NK-92 (cell line): ENCODE measurements around the gene AGBL1.
"Not testable (repeated sequence)": the region's sequence is repeated elsewhere in the genome, so short reads cannot be mapped to it uniquely, and the experiment has no call there.

Experiments used
- DNase-seq: peaks from one replicate; lab custom pipeline; 2025; ENCODE audit not compliant: unreplicated experiment; lab: John Stamatoyannopoulos, UW

The AGBL1 gene

DNA sequence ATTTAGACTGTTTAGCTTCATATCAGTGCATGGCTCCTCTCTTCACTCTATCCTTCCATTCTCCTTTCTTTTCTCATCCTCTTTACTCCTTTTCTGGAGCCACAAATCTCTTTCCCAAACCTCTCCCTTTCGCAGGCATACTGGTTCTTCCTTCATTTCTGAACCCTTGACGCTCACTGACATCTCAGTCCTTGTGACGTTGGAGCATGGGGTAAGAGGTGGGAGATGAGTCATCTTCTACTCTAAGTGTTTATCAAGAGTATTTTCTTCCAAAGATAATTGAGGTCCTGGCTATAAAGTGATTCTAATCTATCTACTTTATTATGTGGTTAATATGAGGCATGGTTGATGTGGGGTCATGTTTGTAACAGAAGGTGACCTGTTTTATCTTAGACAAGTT is 414.2 kb downstream of the AGBL1 start:
- DNase-seq: no peak

DNA sequence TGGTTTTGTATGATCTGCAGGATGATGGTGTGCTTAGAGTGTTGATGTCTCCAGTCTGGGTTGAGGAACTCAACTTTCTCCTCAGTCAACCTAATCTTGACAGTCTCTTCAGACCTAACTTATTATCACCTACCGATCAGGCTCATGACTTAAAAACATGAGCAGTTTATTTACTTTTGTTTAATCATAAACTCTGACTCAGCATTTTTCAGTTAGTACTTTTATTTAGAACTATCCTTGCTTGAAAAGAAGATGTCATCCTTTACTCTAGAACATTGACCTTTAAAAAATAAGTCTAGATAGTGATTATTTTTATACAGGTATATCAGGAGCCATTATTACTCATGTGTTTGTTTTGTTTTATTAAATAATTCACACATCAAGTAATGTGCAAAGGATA is 414.8 kb downstream of the AGBL1 start:
- no peak for DNase-seq

DNA sequence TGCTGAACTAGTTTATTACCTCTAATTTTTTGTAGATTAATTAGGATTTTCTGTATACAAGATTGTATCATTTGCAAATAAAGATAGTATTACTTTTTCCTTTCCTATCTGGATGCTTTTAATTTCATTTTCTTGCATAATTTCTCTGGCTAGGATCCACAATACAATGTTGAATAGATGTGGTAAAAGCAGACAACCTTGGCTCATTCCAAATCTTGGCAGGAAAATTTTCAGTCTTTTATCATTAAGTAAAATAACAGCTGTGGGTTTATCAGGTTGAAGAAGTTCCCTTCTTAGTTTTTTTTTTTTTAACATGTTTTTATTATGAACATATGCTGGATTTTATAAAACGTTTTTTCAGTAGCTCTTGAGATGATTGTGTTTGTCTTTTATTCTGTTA is 422.6 kb downstream of the AGBL1 start:
- no peak for DNase-seq

DNA sequence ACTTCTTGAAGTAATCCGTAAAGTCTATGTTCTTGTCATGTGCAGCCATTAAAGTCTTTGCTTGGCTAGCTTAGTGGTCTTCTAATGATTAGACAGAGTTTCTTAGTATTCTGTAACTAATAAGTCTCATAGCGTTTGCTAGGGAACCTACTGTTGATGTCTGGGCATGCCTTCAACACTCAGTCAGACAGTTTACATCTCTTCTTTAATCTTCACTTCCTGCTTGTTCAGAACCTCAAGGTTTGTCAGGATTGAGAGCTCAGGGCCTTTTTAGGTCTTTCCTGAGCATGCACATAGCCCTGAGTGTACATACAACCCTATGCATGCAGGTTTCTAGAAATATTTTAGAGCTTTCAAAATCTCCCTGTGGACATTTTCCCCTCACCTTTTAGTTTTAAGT is 426.3 kb downstream of the AGBL1 start:
- no peak for DNase-seq

DNA sequence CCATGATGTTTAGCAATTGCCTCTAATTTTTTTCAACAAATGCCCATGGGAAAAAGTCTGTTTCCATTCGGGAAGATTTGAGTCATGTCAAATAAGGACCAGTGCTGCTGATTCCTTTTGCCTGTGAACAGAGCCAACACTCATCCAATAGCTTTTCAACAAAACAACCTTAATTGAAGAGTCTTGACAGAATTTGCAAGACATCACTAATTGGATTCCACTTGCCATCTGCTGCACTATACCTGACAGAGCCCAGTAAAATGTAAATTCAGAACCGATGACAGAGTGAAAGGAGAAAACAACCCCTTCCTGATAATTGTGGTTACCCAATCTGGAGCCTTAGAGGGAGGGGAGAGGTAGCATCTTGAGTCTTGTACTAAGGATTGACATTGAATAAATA is 426.7 kb downstream of the AGBL1 start:
- no peak for DNase-seq

DNA sequence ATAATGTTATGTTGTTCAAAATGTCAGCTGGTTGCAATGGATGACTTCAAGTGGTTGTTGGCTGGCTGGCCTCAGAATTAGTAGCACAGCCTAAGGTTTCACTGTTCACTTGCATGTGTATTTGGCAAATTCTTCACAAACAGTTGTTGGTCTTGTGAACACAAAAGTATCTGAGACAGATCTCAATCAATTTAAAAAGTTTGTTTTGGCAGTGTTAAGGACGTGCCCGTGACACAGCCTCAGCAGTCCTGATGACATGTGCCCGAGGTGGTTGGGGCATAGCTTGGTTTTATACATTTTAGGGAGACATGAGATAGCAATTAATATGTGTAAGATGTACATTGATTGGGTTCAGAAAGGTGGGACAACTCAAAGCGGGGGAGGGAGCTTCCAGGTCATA is 436.0 kb downstream of the AGBL1 start:
- no peak for DNase-seq

DNA sequence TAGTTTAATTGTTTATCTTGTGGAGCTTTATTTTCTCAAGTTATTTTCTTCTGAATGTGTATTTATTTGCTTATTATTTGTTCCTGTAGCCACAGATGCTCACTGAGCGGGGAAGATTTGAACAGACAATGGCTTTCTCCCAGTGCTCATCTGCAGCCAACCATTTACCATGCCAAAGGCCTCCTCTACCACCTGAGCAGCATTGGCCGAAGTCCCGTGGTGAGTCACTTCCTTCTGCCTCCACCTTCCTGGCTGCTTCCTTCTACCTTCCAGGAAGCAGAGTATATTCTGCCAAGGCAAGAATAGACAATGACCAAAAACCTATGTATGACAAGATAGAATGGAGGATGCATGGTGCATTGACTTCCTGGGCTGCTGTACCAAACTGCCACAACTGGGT is 443.1 kb downstream of the AGBL1 start:
- no peak for DNase-seq

DNA sequence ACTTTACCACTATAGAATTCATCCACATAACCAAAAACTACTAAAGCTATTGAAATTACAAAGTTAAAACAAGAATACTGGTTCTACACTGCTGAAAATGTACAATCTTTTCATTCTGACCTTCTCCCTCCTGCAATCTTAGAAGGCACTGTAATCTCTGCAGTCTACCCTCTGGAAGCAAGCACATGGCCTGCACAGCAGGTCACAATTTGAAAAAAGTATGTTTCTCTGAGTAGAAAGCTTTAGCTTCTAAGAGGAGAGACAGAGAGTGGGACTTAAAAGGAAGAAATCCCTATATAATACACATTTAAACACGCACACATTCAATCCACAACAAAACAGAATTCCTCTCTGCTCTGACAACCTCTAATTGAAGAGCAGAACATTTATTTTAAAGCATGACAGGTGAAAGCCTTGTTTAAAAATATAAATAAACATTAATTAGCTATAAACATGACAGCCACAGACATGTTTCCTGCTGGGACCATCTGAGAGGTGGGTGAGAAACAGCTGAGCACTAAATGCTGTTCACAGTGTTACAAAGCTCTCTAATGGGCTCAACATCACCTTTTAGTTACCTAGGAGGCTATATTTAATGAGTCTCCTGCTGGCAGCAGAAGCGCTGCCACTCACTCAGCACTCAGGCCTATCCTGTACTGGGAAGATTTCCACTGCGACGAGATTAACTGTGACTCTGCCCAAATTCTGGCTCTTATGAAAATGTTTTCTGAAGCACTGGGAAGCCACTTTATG is 447.4 kb downstream of the AGBL1 start:
- DNase-seq: no peak

DNA sequence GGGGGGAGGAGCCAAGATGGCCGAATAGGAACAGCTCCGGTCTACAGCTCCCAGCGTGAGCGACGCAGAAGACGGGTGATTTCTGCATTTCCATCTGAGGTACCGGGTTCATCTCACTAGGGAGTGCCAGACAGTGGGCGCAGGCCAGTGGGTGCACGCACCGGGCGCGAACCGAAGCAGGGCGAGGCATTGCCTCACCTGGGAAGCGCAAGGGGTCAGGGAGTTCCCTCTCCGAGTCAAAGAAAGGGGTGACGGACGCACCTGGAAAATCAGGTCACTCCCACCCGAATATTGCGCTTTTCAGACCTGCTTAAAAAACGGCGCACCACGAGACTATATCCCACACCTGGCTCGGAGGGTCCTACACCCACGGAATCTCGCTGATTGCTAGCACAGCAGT is 448.4 kb downstream of the AGBL1 start:
- DNase-seq: not testable (repeated sequence)

DNA sequence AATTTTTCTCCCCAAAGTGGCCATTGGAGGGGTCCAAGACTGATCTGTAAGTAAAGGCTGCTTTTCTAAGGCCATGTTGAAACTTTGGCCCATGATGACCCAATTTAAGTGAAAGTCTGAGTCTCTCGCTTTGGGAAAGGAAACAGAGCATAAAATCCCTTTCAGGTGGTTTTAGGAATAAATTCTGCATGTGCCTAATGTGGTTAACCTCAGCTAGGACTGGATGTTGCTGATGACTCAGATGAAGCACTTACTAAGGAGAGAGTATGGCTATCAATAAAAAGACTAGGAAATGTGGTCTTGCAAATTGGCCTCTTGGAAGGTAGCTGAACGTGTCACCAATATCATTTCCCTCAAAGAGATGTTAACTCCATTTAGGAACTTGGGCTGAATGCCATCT is 458.5 kb downstream of the AGBL1 start:
- no peak for DNase-seq

DNA sequence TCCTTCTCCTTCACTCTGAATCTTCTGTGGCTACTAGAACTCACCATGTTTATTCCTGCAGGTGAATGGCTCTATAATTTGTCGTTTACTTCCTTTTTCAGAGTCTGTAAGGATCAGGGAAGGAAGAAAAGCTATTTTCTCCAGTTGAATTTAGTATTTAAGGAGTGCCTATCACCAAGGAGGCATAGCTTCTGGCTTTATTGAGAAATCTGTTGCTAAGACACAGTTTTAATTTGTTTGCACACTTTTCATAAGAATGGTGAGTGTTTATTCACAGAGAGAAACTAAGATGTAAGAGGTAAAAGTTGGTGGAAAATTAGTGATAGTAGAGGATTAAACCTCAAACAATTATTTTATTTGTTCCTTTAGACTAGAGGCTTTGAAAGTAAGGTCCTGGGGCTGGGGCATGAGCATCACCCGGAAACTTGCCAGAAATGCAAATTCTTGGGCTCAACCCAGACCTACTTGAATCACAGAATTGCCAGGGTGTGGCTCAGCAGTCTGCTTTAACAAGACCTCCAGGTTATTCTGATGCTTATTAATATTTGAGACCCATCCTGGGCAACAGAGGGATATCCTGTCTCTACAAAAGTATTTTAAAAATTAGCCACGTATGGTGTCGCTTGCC is 461.3 kb downstream of the AGBL1 start:
- DNase-seq: no peak

DNA sequence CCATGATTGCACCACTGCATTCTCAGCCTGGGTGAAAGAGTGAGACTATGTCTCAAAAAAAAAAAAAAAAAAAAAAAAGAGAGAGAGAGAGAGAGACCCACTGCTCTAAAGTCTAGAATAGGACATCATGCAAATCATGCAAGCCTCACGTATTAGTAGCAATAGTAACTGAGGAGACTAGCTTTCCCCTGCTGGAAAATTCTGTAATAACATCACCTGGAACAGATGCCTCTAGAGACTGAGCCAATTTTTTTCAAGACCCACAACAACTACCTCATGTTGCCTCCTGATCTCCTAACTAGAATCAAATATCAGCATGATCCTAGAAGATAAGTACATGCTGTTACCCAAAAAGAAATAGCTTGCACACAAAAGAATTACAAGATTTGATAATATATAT is 461.9 kb downstream of the AGBL1 start:
- no peak for DNase-seq

DNA sequence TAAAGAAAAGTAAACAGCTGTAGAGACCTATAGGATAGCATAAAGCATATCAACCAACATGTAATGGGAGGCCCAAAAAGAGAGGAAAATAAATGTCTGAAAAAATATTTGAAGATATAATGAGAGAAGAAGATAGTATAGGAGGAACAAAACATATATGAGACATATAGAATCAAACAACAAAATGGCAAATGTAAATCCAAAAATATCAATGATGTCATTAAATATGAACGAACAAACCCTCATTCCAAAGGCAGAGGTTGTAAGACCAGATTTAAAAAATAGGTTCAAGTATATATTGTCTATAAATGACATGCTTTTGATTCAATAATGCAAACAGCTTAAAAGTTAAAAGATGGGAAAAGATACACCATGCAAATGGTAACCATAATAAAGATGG is 470.4 kb downstream of the AGBL1 start:
- no peak for DNase-seq

DNA sequence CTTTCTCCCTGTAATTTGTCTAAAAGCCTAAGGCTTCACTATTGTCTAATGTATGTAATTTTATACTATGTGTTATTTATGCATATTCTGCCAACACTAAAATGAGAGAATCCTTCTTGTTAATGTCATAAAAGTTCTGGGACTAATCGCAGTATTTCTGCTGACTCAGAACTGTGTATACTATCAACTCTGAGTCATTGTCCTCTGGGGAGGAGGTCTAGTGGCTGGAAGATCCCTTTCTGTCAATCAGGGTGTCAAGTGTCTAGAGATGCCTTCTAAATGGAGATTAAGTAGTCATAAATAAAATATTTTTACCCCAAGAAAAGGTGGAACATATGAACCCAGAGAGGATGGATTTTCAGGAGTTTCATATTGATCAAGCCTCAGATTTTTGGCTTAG is 473.4 kb downstream of the AGBL1 start:
- DNase-seq: no peak

DNA sequence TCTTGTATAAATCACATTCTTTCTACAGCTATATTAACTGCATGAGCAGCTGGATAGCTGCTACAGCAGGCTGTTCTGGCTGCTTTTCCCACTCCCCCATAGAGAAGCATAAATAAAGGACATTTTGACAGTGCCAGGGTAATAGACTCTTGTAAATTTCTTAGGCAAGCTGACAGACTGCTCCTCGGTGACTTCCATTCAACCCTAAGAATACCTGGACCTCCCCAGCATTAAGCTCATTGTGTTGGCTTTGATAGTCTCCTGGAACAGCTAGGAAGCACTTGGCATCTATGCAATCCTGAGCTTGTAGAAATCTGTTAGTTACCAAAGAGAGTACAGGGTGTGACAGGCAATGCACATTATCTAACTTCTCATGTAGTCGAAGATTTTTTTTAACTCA is 475.4 kb downstream of the AGBL1 start:
- DNase-seq: no peak

DNA sequence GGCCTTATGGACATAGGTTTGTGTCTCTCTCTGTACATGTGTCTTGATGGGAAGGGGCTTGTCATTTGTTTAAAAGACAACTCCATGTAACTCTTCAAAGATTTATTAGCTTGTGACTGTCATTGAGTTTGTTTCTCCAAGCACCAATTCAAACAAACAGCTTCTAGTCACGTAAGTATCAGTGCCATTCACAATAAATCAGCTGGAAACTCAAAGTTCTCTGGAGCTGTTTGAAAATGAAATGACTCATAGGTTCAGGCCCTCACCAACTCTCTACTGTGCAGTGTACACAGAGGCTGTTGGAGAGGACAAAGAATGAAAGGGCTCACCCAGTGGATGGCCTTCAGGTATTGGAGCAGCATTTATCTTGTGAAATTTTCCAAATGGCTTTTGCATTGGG is 476.3 kb downstream of the AGBL1 start:
- no peak for DNase-seq

DNA sequence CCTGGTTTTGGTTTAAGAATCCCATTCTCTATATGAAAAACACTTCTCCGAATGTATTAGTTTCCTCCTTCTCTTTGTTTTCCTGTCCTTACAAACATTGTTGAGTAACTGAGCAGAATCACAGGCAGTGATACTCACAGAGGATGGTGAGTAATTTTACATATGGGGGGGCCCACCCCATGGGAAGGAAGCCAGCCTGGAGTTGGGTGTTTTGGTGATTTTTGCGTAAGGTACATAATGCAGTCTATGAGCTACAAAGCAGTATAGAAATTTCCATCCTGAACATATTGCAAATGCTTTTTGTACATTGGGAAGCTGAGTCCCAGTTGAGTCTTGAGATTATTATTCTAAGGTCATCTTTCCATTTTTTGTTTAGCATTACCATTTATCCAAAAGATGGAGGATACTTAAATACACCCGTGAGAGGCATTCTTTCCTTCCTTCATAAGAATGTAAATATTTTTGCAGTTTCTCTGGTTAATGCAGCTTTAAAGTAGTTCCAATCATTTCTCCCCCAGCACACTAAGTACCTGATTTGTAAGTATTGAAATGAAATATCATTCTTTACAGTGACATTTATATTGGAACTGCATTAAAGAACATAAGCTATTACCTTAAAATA is 476.8 kb downstream of the AGBL1 start:
- no peak for DNase-seq

DNA sequence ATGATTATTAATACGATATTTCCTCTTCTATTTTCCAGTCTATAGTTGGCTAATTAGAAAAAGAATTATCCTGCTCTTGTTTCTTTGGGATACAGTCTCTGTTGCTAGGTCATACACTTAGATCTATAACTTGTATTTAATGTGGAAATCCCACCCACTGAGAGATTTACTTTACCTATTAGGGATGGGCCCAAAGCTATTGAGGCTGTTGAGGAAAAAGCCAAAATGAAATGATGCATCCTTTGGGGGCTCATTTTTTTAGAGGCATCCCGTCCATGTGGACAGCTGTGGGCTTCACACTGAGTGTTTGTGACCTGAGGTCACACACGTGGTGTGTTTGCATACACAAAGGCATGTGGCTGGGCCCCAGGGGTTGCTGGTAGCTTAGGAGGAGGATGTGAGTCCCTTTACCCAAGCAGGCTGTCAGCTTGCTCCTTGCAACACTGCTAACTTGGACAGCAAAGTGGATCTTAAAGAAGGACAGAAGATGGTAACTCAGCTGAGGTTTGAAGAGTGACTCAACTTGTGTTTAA is 477.4 kb downstream of the AGBL1 start:
- no peak for DNase-seq

DNA sequence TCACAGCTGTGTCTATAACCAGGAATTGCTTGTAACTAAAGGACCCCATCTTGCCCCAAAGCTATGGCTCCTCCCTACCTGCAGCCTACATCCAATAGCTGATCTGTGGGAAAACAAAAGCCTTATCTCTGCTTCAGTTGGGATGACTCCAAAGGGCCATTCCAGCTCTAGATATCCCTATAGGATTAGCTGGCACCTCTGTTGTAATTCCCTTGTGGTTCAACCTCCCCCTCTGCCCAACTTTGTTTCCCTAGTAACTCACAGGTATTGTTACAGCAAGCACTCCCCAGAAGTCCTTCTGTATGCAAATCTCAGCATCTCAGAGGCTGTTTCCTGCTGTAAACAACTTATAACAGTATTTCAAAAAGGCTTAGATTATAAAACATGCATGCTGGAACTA is 478.6 kb downstream of the AGBL1 start:
- DNase-seq: no peak

DNA sequence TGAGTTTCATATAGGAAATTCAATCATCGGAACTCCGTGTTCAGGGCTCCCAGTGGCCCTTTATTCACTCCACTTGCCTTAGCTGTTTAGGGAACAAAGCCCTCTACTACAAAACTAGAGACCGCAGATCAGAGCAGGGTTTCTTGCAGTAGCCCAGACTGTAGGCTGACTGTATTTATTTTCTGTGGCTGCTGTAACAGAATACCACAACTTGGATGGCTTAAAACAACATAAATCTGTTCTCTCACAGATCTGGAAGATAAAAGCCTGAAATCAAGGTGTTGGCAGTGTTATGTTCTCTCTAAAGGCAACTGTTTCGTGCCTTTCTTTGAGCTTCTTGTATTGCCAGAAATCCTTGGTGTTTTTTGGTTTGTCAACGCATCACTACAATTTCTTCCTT is 479.0 kb downstream of the AGBL1 start:
- no peak for DNase-seq

DNA sequence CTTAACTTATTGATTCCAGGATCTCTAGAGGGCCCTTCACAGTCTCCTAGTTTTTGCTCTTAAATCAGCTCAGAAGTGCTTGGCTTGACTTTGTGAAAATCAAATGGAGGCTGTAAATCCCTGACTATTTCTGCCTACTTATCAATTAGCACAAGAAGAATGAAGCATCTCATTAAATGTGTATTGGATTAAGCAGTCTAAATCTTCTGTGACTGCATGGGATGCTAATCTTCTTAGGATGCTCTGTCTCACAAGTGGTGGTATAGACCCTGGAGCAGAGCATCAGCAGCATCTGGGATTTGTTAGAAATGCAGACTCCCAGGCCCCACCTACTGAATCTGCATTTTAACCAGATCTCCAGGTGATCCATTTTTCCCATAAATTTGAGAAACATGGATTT is 488.7 kb downstream of the AGBL1 start:
- no peak for DNase-seq

DNA sequence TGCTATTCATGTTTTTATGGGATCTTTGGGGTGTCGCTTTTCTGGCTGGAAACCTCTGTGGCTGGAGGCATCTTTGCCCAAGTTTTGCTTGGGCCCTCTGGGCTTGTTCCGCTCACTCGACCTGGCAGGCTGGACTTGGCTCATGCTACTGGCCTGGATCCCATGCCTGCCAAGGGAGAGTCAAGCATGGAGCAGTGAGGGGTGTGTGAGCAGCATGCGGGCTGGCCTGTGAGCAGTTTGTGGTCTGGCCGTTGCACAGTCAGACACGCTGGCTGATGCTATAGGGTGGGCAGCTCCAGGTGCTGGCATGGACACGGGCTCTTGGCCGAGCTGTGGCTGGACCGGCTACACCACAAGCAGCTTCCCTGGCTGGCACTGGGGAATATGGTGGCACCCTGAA is 491.1 kb downstream of the AGBL1 start:
- DNase-seq: no peak
